Measurements from ENCODE around the gene GLRX. TPM values are rescaled to one million over a fixed set of nuclear protein-coding genes. Genes with fewer than 3 reads are reported as not detected.

The GLRX gene
- total and polyA plus RNA-seq, 2 of the 4 experiments (the other 2 are of a cell fraction): 142 to 193 TPM

DNA sequence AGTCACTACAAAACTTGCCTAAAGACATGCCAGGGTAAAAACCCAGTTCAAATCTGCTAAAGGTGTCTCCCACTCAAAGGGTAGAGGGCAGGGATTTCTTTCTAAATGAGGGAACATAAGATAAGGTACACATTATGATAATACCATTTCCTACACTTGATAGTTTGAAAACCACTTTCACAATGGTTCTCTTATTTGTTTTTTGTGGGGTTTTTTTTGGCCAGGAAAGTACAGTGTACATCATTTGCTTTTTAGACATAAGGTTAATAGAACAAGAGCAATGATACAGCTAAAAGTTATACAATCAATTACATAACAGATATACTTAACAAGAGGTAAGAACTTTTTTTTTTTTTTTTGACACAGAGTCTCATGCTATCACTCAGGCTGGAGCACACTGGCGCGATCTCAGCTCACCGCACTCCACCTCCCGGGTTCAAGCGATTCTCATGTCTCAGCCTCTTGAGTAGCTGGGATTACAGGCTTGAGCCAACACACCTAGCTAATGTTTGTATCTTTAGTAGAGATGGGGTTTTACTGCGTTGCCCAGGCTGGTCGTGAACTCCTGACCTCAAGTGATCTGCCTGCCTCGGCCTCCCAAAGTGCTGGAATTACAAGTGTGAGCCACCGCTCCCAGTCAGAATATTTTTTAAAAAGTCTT is 48.8 kb upstream of the GLRX start:
- no peak overlapping the region for H3K56ac ChIP-seq (ENCODE audit: extremely low read depth, insufficient read depth, low read length)
- H3K27me3 ChIP-seq (ENCODE audit: control insufficient read depth, insufficient read depth, low read length): no peaks in the 10 kb centered on the region
- no peak overlapping the region for H3K9ac ChIP-seq (ENCODE audit: low read depth, low read length)
- ChIA-PET CTCF (no interaction called here), POLR2A (ENCODE audit: unreplicated experiment) (no interaction called here)
- H4K20me1 ChIP-seq (ENCODE audit: insufficient read depth, low read length): no peaks in the 10 kb centered on the region
- intact Hi-C loops (cut with micrococcal nuclease): no loop called here
- TF ChIP-seq, protein P1, sequence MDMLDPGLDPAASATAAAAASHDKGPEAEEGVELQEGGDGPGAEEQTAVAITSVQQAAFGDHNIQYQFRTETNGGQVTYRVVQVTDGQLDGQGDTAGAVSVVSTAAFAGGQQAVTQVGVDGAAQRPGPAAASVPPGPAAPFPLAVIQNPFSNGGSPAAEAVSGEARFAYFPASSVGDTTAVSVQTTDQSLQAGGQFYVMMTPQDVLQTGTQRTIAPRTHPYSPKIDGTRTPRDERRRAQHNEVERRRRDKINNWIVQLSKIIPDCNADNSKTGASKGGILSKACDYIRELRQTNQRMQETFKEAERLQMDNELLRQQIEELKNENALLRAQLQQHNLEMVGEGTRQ (IDR thresholded peaks at IDR 0.05; ENCODE audit: low read depth, low read length): no peak
- TF ChIP-seq, protein P2, sequence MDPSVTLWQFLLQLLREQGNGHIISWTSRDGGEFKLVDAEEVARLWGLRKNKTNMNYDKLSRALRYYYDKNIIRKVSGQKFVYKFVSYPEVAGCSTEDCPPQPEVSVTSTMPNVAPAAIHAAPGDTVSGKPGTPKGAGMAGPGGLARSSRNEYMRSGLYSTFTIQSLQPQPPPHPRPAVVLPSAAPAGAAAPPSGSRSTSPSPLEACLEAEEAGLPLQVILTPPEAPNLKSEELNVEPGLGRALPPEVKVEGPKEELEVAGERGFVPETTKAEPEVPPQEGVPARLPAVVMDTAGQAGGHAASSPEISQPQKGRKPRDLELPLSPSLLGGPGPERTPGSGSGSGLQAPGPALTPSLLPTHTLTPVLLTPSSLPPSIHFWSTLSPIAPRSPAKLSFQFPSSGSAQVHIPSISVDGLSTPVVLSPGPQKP (IDR thresholded peaks at IDR 0.05; ENCODE audit: borderline replicate concordance, low read depth, low read length): no peak
- no peak for TF ChIP-seq MXI1 (IDR thresholded peaks at IDR 0.05; ENCODE audit: borderline replicate concordance, low read depth, low read length)
- TF ChIP-seq MAZ (IDR thresholded peaks at IDR 0.05; ENCODE audit: borderline replicate concordance, low read depth, low read length): no peak
- no peak for TF ChIP-seq RFX5 (IDR thresholded peaks at IDR 0.05; ENCODE audit: low read depth, low read length)
- TF ChIP-seq, protein P3, sequence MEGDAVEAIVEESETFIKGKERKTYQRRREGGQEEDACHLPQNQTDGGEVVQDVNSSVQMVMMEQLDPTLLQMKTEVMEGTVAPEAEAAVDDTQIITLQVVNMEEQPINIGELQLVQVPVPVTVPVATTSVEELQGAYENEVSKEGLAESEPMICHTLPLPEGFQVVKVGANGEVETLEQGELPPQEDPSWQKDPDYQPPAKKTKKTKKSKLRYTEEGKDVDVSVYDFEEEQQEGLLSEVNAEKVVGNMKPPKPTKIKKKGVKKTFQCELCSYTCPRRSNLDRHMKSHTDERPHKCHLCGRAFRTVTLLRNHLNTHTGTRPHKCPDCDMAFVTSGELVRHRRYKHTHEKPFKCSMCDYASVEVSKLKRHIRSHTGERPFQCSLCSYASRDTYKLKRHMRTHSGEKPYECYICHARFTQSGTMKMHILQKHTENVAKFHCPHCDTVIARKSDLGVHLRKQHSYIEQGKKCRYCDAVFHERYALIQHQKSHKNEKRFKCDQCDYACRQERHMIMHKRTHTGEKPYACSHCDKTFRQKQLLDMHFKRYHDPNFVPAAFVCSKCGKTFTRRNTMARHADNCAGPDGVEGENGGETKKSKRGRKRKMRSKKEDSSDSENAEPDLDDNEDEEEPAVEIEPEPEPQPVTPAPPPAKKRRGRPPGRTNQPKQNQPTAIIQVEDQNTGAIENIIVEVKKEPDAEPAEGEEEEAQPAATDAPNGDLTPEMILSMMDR (conservative IDR thresholded peaks at IDR 0.05; ENCODE audit: low read depth, low read length): no peak
- no peak for TF ChIP-seq CEBPB (IDR thresholded peaks at IDR 0.05; ENCODE audit: low read depth, low read length)
- peak overlapping the region; percentile 45 for H2AK5ac ChIP-seq (ENCODE audit: low read depth, low read length)
- H4K8ac ChIP-seq (ENCODE audit: low read depth in 2 of 2, low read length in 2 of 2): peak overlapping the region in 1 of 2 experiments; percentile 89; a peak in 2 of 4 replicates
- H3K4me3 ChIP-seq (ENCODE audit: insufficient read depth, low read depth, low read length): no peak overlapping the region
- no peak overlapping the region for H3K18ac ChIP-seq (ENCODE audit: low read depth, low read length)
- in situ Hi-C loops (cut with MboI; ENCODE audit: low sequenced_read_pairs): no loop called here
- ATAC-seq (ENCODE audit: low read depth) (no peak), DNase-seq (no peak)
- H2BK15ac ChIP-seq (ENCODE audit: low read depth, low read length): 0 out of 3 replicates have a peak overlapping the region, but pooled peaks have one; percentile 98
- H3K36me3 ChIP-seq (ENCODE audit: control insufficient read depth, insufficient read depth, low read length): no peaks in the 10 kb centered on the region
- H2BK20ac ChIP-seq (ENCODE audit: low read depth, low read length): peak overlapping the region; percentile 65; the same call in 1 of the 2 replicates
- BruUV-seq (replicated peaks): no TSS peak
- H3K27ac ChIP-seq (ENCODE audit: insufficient read depth, low read length): no peak overlapping the region
- H3K9me3 ChIP-seq (ENCODE audit: control insufficient read depth, insufficient read depth, low read length): no peaks in the 10 kb centered on the region
- H3K14ac ChIP-seq (replicated peaks; ENCODE audit: low read depth, low read length): no peak overlapping the region
- H3K4me2 ChIP-seq (ENCODE audit: low read depth, low read length): no peak overlapping the region
- dilution Hi-C loops (cut with HindIII; ENCODE audit: low sequenced_read_pairs, unreplicated experiment): no loop called here
- H3K23ac ChIP-seq (ENCODE audit: low read depth, low read length): peak overlapping the region; percentile 7; the same call in 1 of the 2 replicates
- peaks cover 9% of the 10 kb centered on the region for H3K4me1 ChIP-seq (ENCODE audit: control insufficient read depth, insufficient read depth, low read length)
- H4K91ac ChIP-seq (ENCODE audit: insufficient read depth, low read depth, low read length): no peak overlapping the region
- peaks cover 10% of the 10 kb centered on the region for H3K9me1 ChIP-seq (ENCODE audit: insufficient read depth, low read length)
- H3K4ac ChIP-seq (ENCODE audit: low read depth, low read length): no peak overlapping the region
- peak overlapping the region; percentile 78 for H2BK5ac ChIP-seq (ENCODE audit: low read depth, low read length, poor library complexity, severe bottlenecking)
- H2AK9ac ChIP-seq (replicated peaks; ENCODE audit: low read depth, low read length, poor library complexity): no peak overlapping the region
- WGBS, 2 experiments (ENCODE audit: extremely low coverage in 2 of 2, insufficient read length in 1 of 2): no CpG with 5 or more reads among the region's 9 CpGs
- no peak overlapping the region for H2AFZ ChIP-seq (replicated peaks; ENCODE audit: low read length, poor library complexity)
- H3K79me1 ChIP-seq (ENCODE audit: low read depth in 1 of 2, low read length in 2 of 2): peaks cover 4 to 7% of the 10 kb centered on the region in 2 experiments; a peak in 3 of 4 replicates
- no peak overlapping the region for H4K5ac ChIP-seq (ENCODE audit: low read depth, low read length)
- peak overlapping the region; percentile 84; the same call in 1 of the 2 replicates for H2BK120ac ChIP-seq (ENCODE audit: low read depth, low read length)
